ENCODE data around the gene TGDS.

Gene TGDS

DNA sequence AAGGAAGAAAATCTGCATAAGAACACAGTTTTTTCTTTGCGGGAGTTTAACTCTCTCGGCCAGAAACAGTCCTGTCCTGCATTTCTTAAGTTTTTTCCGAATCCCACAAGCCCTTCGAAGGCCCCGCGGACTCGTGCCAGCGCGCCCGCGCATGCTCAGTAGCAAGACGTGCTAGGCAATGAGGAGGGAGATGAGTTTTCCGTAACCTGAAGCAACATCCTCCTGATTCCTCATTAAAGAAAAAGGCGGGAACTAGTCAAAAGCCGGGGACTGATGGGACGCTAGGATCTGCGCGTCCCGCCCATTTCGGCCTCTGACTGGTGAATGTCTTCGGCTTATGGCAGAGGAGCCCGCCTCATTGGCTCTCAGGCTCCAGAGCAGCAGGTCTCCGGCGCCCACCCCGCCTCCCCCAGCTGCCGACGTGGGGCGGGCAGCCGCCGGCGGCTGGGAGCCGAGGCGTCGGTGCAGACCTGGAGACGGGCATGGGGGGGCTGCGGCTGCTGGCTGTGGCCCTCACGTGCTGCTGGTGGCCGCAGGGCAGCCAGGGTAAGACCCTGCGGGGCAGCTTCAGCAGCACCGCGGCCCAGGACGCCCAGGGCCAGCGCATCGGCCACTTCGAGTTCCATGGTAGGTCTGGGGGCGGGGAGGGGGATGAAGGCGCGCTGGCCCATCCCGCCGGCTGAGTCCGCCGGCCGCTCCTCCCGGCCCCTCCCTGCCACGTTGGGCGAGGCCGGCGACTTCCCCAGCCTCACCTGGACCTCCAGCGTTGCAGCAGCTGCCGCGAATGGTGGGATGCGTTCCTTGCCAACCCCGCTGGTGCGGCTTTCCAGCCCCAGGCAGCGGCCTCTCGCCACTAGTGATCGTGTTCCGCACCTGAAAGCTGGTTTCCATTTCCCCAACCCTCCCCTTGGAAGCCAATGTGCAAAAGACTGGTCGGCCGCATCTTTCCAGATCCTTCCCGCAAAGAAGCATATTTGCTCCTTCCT, 5.8 kb upstream of the TGDS start, which contains the start of gene GPR180:
Gene GPR180 (plus strand): TSS at position 412 of the 986 bp plus-strand sequence. CDS start 71 bp downstream, at position 483.
- peak; percentile 77 to 88 for DNase-seq (ENCODE audit: low read depth in 2 of 2)

DNA sequence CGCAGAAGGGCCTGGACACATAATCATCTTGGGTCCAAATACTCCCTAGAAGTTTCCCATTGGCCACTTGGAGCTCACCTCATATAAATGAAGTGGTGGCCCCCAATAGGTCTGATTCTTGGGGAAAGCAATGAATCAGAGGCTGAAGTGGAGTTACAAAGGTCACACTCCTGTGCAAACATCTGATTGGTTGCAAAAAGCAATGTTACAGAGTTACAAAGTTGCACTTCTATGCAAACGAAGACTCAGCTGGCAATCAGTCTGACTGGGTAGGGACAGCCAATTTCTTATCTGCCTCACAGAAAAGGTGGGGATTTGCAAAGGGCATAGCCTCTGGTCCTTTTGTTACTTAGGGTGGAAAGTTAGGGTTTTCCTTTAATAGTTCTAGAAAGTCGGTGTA, 3.9 kb upstream of the TGDS start:
- DNase-seq (ENCODE audit: low read depth in 2 of 2), result no peak

GRCh38 chr13:94598281-94598680, 2.3 kb upstream of the TGDS start:
- no peak for DNase-seq (ENCODE audit: low read depth in 2 of 2)

GRCh38 chr13:94596575-94596971, 621 bp upstream of the TGDS start:
- DNase-seq (ENCODE audit: low read depth in 2 of 2), result no peak

DNA sequence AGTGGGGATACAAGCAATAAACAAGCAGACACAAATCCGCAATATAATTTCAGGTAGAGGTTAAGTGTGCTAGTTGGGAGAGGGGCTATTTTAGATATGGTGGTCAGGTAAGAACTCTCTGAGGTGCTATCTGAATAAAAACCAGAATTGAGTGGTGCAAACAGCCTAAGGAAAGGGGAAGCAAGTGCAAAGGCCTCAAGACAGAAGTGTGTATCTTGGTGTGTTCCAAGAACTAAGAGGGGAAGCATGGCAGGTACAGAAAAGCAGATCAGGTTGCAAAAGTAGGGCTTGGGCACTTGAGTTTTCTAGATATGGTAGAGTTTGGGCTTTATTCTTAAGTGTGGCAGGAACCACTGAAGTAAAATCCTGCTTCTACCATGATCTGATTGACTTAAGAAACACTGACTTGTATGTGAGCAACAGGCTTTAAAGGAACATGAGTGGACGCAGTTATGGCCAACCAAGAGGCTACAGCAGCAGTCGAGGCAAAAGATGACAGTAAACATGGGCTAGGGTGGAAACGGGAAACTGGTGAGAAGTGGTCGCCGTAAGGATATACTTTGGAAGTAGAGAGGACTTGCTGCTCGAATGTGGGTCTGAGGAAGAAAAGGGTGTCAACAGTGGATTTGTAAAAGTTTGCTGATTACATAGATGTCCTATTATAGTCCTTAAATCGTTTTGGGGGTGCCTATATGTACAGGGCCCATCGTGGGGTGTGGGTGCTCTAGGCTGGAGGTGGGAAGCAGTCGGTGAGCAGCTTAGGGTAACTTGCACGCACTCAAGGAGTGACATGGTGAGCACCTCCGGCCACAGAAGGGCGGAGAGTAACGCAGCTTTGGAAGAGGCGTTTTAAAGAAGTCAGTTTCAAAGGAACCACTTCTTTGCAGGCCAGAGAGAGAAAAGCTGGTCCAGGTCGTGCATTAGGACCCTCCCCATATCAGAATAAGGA, 677 bp downstream of the TGDS start:
- peak in 1 of 2 experiments; percentile 12 for DNase-seq (ENCODE audit: low read depth in 2 of 2)

- no peak for DNase-seq (ENCODE audit: low read depth in 2 of 2)
Observed at GRCh38 chr13:94590744-94591143, 5.2 kb downstream of the TGDS start.

DNA sequence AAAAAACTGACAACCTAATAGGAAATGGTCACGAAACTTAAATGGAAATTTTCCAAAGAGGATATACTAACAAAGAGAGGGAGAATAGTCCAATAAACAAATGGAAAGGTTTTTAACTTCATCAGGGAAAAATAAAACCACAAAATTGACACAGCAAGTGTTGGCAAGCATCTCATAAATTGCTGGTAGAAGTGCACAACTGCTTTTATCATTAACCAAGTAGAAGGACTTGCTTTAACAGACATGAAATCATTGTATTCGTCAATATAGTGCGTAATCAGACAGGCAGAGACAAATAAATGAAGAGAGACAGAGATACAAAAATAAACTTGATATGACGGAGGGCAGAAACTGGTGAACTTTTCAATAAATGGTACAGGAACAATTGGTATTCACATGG, 7.4 kb downstream of the TGDS start:
- DNase-seq (ENCODE audit: low read depth in 2 of 2), result no peak

DNA sequence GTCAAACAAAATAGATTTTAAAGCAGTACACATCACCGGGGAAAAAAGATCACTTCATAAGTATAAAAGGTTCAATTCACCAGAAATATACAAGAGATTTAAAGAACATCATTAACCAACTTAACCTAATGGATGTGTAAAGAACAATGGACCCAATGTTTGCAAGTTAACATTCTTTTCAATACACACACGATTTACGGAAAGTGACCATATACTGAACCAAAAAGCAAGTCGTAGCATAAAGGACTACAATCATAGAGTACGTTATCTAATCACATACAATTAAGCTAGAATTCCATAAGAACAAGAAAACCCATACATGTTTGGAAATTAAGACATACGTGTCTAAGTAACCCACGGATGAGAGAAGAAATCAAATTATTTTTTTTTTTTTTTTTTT, 9.6 kb downstream of the TGDS start:
- DNase-seq (ENCODE audit: low read depth in 2 of 2), result no peak

GRCh38 chr13:94585543-94586101, 10.3 kb downstream of the TGDS start:
- DNase-seq (ENCODE audit: low read depth in 2 of 2), result no peak

- no peak for DNase-seq (ENCODE audit: low read depth in 2 of 2)
Observed at GRCh38 chr13:94583926-94584325, 12.0 kb downstream of the TGDS start.

DNA sequence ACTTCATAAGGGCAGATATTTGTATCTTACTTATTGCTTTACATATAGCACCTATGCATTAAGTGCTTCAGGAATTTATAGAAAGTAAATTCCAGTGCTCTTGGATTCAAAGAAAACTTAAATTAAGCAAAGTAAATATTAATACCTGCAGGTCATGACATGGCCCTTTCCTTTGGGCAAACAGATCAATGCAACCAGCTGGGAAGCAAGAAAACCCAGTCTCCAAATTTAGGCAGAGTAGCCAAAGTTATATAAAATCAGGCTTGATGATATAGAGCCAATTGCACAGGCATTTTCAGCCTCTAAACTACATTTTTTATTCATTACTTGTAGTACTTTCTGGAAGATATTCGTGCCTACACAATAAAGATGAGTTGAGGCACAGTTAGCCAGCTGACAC, 16.9 kb downstream of the TGDS start:
- DNase-seq (ENCODE audit: low read depth in 2 of 2), result no peak

DNA sequence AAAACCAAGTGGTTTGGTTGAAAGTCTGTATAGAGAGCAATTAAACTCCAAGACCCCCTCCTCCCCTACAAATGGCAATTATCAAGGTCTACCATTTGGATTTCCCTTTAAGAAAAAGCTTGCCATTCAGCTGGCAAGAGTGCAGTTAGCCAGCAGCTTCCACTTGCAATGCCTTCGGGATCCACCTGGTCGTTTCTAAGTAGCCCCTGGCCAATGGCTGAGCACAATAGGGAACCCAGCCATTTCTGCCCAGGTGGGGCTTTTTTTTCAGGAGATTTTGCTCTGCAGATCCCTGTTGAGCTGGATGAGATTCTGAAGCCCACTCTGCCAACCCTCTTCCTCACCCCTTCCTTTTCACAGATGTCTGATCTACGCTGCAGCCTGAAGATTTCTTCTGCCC, 26.3 kb downstream of the TGDS start:
- no peak for DNase-seq (ENCODE audit: low read depth in 2 of 2)

DNA sequence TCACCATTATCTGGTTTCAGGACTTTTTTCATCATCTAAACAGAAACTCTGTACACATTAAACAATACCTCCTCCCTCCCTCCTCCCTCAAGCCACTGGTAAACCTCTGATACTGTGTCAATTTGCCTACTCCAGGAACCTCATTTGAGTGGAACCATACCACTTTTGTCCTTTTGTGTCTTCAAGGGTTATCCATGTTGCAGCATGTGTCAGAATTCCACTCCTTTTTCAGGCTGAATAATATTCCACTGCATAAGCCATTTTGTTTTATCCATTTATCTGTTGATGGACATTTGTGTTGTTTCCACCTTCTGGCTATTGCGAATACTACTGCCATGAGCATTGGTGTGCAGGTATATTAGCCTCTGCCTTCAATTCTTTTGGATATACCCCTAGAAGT, 27.5 kb downstream of the TGDS start:
- no peak for DNase-seq (ENCODE audit: low read depth in 2 of 2)

- DNase-seq (ENCODE audit: low read depth in 2 of 2), result no peak
Observed at GRCh38 chr13:94567581-94567980, 28.4 kb downstream of the TGDS start.

- DNase-seq (ENCODE audit: low read depth in 2 of 2), result no peak
Observed at GRCh38 chr13:94561126-94561525, 34.8 kb downstream of the TGDS start.

GRCh38 chr13:94560116-94560515, 35.8 kb downstream of the TGDS start:
- DNase-seq (ENCODE audit: low read depth in 2 of 2), result no peak

DNA sequence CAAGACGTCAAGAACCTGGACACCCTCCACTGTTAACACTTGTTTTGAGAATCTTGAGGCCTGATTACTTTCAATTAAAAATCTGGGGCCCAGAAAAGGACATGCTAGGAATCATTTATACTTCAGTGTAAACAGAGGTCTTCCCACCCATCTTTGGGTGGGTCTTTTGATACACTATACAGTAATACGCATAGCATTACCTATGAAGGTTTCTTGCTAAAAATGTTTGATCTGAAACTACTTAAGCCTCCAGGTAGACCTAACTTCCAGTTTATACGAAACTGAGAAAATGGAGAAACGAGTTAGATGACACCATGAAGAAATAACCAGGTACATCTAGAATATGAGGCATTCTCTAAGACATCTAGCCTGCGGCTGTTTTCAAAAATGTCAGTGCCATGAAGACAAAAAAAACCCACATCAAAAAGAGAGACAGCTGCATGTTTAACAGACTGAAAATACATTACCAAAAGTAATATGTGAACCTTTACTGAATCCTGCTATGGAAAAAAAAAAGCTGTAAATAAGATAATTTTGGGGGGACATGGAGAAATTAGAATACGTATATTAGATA, 36.6 kb downstream of the TGDS start:
- no peak for DNase-seq (ENCODE audit: low read depth in 2 of 2)

GRCh38 chr13:94558716-94559115, 37.2 kb downstream of the TGDS start:
- DNase-seq (ENCODE audit: low read depth in 2 of 2), result no peak

- no peak for DNase-seq (ENCODE audit: low read depth in 2 of 2)
Observed at GRCh38 chr13:94557684-94558235, 38.2 kb downstream of the TGDS start.

GRCh38 chr13:94556621-94557020, 39.3 kb downstream of the TGDS start:
- DNase-seq (ENCODE audit: low read depth in 2 of 2), result no peak

DNA sequence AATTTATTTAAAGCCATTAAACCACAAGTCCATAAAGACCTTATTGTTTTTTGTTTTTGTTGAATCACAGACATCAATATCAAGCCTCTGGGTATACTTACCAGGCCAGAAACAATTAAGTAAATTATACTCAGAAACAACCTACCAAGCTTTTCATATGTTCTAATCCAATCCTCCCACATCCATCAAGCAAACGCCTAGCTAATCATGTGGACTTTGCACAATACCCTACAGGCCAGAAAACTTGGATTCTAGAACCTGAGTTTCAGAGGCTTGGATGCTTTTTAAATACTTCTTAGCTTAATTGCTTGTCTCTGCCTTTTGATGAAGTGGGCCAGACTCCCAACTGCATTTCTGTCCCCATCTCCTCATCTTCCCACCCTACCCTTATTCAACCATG, 39.9 kb downstream of the TGDS start:
- no peak for DNase-seq (ENCODE audit: low read depth in 2 of 2)
